Mucosa of gallbladder (tissue), 1 donor: ENCODE results near the gene GLG1. TPM values are rescaled to one million over a fixed set of nuclear protein-coding genes. Genes with fewer than 3 reads are reported as not detected.
A peak's percentile ranks its signal among the peaks of the same experiment; 100 is the strongest.

ENCODE experiments used
- DNase-seq: peaks from one replicate; pipeline ENCODE4 v3.0.0-alpha.2; 2020; ENCODE audit warnings: low spot score
- total RNA-seq: library from RNA; stranded (reverse); gene quantifications from one replicate; pipeline ENCODE4 v1.2.1, GENCODE V29; 2021
- donor health status: DM: no; HTN: no; CAD: no.

Gene GLG1
- total RNA-seq, 1 donor from 2014 or later: 229 TPM

DNA sequence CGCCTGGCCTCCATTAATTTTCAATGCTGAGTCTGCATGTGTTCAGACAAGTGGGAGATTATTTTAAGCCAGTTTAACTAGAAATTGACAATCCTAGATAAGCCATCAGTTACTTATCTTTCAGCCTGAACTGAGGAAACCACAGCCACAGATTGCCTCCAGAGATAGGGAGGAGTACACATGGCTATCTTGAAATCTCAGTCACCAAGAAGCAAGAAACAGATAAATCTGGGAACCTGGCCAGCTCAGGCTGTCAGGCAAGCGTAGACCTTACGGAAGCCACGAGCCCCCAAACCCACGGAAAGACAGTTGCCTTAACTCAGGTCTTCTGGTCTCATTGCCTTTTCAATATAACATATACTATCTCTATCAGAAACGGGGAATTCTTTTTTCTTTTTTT, 2.0 kb upstream of the GLG1 start:
- no peak for DNase-seq

DNA sequence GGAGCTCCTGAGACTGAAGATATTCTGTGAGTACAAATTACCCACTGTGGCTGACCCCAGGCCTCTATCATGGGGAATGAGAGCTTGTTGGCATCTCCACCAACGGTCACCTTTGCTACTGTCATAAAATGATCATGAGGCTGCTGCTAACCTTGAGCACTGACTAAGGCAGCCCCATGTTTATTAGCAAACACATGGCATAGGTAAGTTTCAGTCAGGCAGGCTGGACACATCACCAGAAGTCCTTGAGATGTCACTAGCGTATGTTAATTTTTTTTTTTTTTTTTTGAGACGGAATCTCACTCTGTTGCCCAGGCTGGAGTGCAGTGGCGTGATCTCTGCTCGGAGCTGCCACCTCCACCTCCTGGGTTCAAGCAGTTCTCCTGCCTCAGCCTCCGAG, 1.5 kb upstream of the GLG1 start:
- DNase-seq: no peak

DNA sequence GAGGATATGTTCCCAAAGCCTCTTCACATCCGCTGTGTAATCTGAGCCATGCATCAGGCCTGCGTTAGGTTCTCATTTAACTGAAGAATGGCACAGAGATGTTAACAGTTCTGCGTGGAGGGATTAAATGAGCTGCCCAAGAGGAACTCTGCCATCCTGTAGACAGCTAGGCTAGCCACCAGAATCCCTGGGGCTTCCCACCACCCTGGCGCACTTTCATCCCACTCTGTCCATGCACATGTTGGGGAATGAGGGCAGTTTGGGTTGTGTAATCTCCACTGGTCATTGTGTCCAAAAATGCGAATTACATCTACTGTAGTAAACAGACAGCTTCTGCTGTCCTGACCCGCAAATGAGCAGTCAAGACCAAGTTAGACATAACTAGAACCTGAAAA, 1.0 kb upstream of the GLG1 start:
- no peak for DNase-seq

DNA sequence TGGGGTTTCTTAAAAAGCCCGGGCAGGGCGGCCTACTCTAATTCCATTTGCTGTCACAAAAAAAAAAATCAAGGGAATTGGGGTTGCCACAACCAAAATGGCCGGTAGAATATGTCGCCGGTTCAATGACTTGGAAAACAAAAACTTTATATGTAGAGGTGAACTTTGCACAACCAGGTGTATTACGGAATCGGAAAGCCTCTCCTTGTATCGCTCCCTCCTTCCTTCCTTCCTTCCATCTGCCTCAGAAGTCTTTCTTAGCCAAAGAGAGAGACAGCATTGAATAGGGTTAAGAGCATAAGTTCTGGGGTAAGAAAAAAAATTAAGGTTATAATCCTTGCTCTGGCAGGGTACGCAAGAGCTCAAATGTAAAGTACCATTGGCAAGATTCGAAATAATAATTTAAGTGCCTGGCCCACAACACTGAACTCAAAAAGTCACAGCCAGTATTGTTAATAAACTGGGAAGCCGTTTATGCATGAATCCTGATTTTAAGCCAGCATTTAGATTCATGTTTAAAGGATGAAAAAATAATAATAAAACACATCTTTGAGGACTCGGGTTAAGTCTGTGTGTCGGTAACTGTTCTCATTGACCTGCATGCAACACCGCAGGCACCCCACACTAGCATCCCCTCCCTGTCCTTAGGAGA, 522 bp upstream of the GLG1 start:
- DNase-seq: no peak

DNA sequence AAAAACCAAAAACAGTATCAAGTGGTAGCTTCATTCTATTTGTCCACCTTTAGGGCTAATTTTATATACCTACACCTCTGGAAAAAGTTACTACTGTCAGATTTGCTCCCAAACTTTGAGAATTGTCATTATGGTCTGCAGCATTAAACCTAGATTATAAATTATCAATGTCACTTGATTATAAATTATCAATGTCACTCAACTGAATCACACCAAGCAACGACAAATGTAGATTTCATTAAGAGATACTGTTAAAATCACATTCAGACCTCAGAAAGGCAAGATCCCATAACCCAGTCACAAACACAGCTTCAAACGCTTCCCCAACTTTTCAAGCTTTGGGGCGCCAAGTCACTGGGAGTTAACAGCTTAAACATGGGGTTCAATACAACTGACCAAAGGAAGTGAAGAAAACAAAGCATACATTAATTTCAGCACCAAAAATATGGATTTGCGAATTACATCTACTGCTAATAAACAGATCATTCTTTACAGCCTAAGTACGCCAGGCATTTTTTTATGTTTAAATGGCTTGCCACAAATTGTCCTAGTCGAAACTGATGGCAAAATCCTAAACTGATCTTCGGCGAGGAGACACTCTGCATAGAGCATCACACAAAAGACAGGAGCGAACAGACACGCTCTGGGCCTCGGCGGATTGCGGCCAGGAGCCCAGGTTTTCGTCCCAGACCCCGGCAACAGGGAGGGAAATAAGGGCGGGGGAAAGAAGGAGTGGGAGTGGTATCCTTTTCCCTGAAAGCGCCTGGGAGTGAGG, 981 bp downstream of the GLG1 start:
- DNase-seq: peak; percentile 13

DNA sequence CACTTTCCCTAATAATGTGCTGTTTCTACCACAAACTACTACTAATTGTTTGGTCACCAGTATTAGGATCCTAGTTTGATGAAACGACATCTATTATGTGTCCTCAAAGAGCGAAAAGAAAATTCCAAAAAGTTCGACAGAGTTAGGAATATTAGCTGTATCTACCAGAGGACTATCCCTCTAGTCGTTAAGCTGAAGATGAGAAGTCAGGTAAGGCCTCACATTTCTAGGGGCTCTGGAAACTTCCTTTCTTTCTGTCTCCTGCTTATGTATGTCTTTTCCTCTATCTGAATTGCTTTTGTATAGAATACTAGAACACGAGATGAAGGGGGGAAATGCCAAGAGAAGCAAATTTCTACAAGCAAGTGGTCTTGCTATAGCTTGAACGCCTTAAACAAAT, 1.6 kb downstream of the GLG1 start:
- DNase-seq: no peak

GRCh38 chr16:74603848-74604247, 3.1 kb downstream of the GLG1 start:
- DNase-seq: no peak

DNA sequence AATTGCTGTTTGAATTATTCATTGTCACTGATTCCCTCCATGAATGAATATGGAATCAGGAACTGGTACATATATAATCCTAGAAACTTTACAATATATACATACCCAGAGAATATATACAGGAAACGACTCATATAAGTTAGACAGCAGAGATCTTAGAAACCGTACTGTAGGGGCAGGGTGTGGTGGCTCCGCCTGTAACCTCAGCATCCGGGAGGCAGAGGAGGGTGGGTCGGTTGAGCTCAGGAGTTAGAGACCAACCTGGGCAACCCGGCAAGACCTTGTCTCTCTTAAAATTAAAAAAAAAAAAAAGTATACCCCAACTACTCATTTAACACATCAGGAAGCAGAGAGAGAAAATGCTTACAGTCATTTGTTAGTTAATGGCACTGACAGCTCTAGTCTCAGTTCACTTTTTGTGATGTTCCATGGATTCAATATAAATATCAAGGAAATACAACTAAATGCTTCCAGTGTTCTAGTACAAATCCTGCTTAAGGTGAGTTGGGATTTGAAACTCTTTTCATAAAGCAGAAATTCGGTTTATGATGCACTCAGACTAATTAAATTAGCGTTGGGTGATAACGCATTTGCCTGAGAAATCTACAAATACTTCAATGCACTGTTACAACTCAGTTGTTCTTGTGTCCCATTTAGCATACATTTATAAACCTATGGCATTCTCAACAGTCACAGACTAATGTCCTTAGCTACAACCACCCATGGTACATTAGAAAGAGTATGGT, 5.6 kb downstream of the GLG1 start:
- no peak for DNase-seq

- DNase-seq: no peak
Observed at GRCh38 chr16:74596586-74596985, 10.3 kb downstream of the GLG1 start.

GRCh38 chr16:74592847-74593246, 14.1 kb downstream of the GLG1 start:
- no peak for DNase-seq

GRCh38 chr16:74591876-74592650, 14.9 kb downstream of the GLG1 start:
- DNase-seq: no peak

DNA sequence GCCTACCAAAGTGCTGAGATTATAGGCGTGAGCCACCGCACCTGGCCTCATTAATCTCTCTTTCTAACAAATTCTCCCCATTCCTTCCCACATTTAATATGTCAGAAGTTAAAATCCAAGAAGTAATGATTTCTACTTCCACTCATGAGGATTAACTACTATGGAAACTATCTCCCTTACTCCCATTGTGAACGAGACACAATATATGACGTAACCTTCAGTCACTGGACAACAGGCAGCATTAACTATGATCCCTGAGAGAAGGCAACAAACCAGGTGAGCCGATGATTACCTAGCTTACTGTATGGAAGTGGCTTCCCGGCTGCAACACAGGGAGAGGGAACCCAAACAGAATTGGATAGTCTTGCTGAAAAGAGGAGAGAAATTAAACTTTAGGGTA, 20.0 kb downstream of the GLG1 start:
- DNase-seq: no peak

GRCh38 chr16:74585846-74586443, 21.0 kb downstream of the GLG1 start:
- DNase-seq: no peak

DNA sequence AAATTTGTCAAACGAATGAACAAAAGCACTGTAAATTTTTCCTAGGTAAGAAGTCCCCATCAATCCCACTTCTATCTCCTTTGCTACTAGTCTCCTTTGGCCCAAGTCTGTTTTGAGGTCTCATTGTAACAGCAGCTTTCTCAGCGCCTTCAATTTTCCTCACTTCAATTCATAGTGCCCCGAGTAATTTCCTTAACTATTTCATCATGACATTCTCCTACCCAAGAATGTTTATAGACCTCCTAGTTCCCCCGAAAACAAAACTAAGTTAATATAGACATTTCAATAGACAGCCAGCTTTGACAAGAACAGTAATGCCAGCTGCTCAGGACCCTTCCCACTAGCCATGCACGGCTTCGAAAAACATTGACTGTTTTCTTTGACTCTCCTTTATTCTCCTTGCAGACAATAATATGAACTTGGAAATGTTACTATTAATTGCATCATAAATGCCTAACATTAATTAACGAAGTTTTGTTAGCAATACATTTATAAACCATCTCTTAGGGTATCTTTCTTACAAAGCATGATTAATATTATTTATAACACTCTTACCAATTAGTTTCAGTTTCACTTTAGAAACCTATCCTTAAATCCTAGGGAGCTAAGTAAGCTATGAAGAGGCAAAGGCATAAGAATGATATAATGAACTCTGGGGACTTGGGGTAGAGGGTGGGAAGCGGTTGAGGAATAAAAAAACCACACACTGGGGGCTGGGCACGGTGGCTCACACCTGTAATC, 22.8 kb downstream of the GLG1 start:
- DNase-seq: no peak

DNA sequence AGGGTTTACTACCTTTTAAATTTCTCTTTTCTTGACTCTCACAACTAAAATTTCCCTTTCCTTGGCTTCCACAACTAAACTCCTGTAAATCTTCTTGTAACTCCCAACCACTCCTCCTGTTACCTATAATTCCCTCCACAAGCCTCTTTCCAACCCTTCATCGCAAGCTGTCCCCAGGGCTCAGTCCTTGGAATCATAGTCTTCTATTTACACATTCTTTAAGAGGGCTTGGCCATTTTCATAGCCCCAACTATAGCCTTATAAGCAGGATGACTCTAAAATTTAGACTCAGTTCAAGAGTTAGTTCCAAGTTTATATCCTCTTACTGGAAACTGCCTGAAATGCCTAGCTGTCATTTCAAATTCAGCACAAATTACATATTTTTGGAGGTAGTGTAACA, 23.9 kb downstream of the GLG1 start:
- DNase-seq: no peak

DNA sequence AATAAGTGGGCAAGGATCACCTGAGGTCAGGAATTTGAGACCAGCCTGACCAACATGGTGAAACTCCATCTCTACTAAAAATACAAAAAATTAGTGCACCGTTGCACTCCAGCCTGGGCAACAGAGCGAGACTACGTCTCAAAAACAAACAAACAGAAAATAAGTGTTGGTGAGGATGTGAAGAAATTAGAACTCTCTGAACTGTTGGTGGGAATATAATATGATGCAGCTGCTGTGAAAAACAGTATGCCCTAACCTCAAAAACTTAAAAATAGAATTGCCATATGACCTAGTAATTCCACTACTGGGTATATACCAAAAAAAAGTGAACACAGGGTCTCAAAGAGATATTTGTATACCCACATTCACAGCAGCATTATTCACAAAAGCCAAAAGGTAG, 26.1 kb downstream of the GLG1 start:
- no peak for DNase-seq

DNA sequence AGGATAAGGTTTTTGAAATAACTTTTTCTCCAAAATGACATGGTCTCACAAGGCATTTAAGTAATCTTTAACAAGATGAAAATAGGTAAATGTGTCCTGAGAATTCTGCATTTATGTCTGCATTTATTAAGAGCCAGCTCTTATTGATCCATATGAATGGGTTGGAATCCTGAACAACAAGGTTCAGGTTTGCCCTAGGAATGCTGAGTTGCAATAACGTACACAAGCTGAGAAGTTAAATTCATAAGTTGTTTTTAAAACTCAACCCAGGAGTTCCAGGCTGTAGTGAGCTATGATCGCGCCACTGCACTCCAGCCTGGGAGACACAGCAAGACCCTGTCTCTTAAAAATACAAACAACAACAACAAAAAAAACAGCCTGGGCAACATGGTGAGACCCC, 28.1 kb downstream of the GLG1 start:
- no peak for DNase-seq

DNA sequence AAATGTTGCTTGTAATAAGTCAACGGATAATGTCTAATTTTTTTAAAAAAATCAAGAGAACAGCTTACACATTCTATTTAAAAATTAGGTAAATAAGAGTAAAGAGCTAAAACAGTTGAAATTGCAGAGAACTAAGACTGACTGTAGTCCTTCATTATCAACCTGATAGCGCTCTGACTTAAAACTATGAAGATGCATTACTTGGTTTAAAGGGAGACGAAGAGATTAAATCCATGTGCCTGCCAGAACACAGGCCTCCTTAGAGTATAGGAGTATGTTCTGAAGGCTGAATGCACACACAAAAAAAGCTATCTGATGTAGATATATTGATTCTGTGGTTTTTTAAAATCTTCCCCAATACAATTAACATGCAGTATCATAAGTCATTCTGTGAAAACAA, 28.5 kb downstream of the GLG1 start:
- no peak for DNase-seq

- DNase-seq: no peak
Observed at GRCh38 chr16:74577882-74578366, 29.0 kb downstream of the GLG1 start.

DNA sequence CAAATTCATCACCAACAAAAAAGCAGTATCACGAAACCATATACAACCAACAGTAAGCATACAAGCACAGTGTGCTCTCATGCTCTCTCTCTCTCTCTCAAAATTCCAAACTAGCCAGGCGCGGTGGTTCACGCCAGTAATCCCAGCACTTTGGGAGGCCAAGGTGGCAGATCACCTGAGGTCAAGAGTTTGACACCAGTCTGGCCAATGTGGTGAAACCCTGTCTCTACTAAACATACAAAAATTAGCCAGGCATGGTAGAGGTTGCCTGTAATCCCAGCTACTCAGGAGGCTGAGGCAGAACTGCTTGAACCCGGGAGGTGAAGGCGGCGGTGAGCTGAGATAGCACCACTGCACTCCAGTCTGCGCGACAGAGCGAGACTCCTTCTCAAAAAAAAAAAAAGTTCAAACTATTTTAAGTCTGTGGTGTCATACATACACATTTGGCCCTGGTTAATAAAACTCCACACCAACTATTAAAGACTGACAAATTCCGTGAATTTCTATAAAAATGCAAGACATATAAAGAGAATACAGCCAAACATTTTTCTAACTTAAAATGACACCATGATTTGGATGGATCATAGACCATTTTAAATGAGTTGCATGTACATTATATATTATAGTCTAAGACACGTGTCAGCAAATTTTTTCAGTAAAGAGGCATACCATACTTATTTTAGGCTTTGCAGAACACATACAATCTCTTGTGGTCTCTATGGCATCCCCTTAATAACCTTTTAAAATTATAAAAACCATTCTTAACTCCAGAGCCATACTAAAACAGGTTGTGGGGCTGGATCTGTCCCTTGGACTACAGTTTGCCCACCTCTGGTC, 30.9 kb downstream of the GLG1 start:
- no peak for DNase-seq
